ENCODE data around the gene LYAR. TPM values are rescaled to one million over a fixed set of nuclear protein-coding genes. Genes with fewer than 3 reads are reported as not detected.
"Not testable (repeated sequence)": the region's sequence is repeated elsewhere in the genome, so short reads cannot be mapped to it uniquely, and the experiment has no call there.

LYAR gene
- total RNA-seq, 1 donor from 2014 or later, result 13.5 TPM

- no peaks in the 10 kb centered on the region for H3K4me1 ChIP-seq (ENCODE audit: insufficient read depth, low read length)
- peaks cover 22% of the 10 kb centered on the region for H3K27me3 ChIP-seq (ENCODE audit: insufficient read depth, low read length)
- FAIRE-seq, result no peak
- no peak overlapping the region for H3K4me2 ChIP-seq (ENCODE audit: low read length)
- H3K27ac ChIP-seq (ENCODE audit: low read depth, low read length), result no peak overlapping the region
- H3K79me2 ChIP-seq (ENCODE audit: insufficient read depth, low read length), result no peaks in the 10 kb centered on the region
- Mint-ChIP-seq H3K9me3 (ENCODE audit: unreplicated experiment) (no peaks in the 10 kb centered on the region), H3K36me3 (ENCODE audit: low read depth, unreplicated experiment) (no peaks in the 10 kb centered on the region), H3K27me3 (ENCODE audit: low read depth, unreplicated experiment) (peaks cover 14% of the 10 kb centered on the region), H3K4me3 (ENCODE audit: unreplicated experiment) (no peak overlapping the region), H3K4me1 (ENCODE audit: low read depth, unreplicated experiment) (no peaks in the 10 kb centered on the region), H3K27ac (ENCODE audit: unreplicated experiment) (no peak overlapping the region)
- H3K36me3 ChIP-seq (ENCODE audit: insufficient read depth, low read length), result no peaks in the 10 kb centered on the region
- no peak overlapping the region for H2AFZ ChIP-seq (ENCODE audit: low read depth, low read length)
- no peak for TF ChIP-seq EZH2 (IDR thresholded peaks at IDR 0.05; ENCODE audit: insufficient read depth, low read length)
- TF ChIP-seq CTCF (IDR thresholded peaks at IDR 0.05; ENCODE audit: insufficient read depth, low read depth, low read length), result no peak
- no peaks in the 10 kb centered on the region for H4K20me1 ChIP-seq (ENCODE audit: insufficient read depth, low read length)
- no peak overlapping the region for H3K4me3 ChIP-seq (ENCODE audit: insufficient read depth, low read depth, low read length)
- no peaks in the 10 kb centered on the region for H3K9me3 ChIP-seq (ENCODE audit: insufficient read depth, low read depth, low read length)
- H3K9ac ChIP-seq (ENCODE audit: low read length), result no peak overlapping the region
- DNase-seq (ENCODE audit: low read depth), result no peak
Measured at GRCh38 chr4:4254666-4255065, 35.3 kb downstream of the LYAR start.

- Mint-ChIP-seq H3K4me1 (ENCODE audit: low read depth, unreplicated experiment) (peaks cover under 1% of the 10 kb centered on the region), H3K27ac (ENCODE audit: unreplicated experiment) (no peak overlapping the region), H3K9me3 (ENCODE audit: unreplicated experiment) (no peaks in the 10 kb centered on the region), H3K4me3 (ENCODE audit: unreplicated experiment) (no peak overlapping the region), H3K27me3 (ENCODE audit: low read depth, unreplicated experiment) (peaks cover 14% of the 10 kb centered on the region), H3K36me3 (ENCODE audit: low read depth, unreplicated experiment) (no peaks in the 10 kb centered on the region)
- Histone ChIP-seq H3K9ac (ENCODE audit: low read length) (no peak overlapping the region), H3K27ac (ENCODE audit: low read depth, low read length) (no peak overlapping the region), H2AFZ (ENCODE audit: low read depth, low read length) (no peak overlapping the region), H3K4me3 (ENCODE audit: insufficient read depth, low read depth, low read length) (no peak overlapping the region), H3K4me2 (ENCODE audit: low read length) (no peak overlapping the region), H3K27me3 (ENCODE audit: insufficient read depth, low read length) (peaks cover 20% of the 10 kb centered on the region), H3K79me2 (ENCODE audit: insufficient read depth, low read length) (no peaks in the 10 kb centered on the region), H3K9me3 (ENCODE audit: insufficient read depth, low read depth, low read length) (no peaks in the 10 kb centered on the region), H4K20me1 (ENCODE audit: insufficient read depth, low read length) (no peaks in the 10 kb centered on the region), H3K4me1 (ENCODE audit: insufficient read depth, low read length) (peaks cover under 1% of the 10 kb centered on the region), H3K36me3 (ENCODE audit: insufficient read depth, low read length) (no peaks in the 10 kb centered on the region)
- FAIRE-seq (no peak), DNase-seq (ENCODE audit: low read depth) (no peak)
- no peak for TF ChIP-seq EZH2 (IDR thresholded peaks at IDR 0.05; ENCODE audit: insufficient read depth, low read length)
- TF ChIP-seq CTCF (IDR thresholded peaks at IDR 0.05; ENCODE audit: insufficient read depth, low read depth, low read length), result no peak
Measured at GRCh38 chr4:4254199-4254598, 35.8 kb downstream of the LYAR start.

- peaks cover 7% of the 10 kb centered on the region for H3K4me1 Mint-ChIP-seq (ENCODE audit: low read depth, unreplicated experiment)
- no peak overlapping the region for H3K27ac ChIP-seq (ENCODE audit: low read depth, low read length)
- peaks cover 5% of the 10 kb centered on the region for H3K36me3 Mint-ChIP-seq (ENCODE audit: low read depth, unreplicated experiment)
- no peak overlapping the region for H3K4me2 ChIP-seq (ENCODE audit: low read length)
- H4K20me1 ChIP-seq (ENCODE audit: insufficient read depth, low read length), result no peaks in the 10 kb centered on the region
- no peak overlapping the region for H2AFZ ChIP-seq (ENCODE audit: low read depth, low read length)
- H3K4me1 ChIP-seq (ENCODE audit: insufficient read depth, low read length), result peaks cover 13% of the 10 kb centered on the region
- no peaks in the 10 kb centered on the region for H3K9me3 ChIP-seq (ENCODE audit: insufficient read depth, low read depth, low read length)
- H3K4me3 ChIP-seq (ENCODE audit: insufficient read depth, low read depth, low read length), result no peak overlapping the region
- peaks cover 5% of the 10 kb centered on the region for H3K27me3 Mint-ChIP-seq (ENCODE audit: low read depth, unreplicated experiment)
- H3K4me3 Mint-ChIP-seq (ENCODE audit: unreplicated experiment), result peak overlapping the region; percentile 54
- DNase-seq (ENCODE audit: low read depth) (no peak), FAIRE-seq (no peak)
- H3K36me3 ChIP-seq (ENCODE audit: insufficient read depth, low read length), result peaks cover 6% of the 10 kb centered on the region
- H3K79me2 ChIP-seq (ENCODE audit: insufficient read depth, low read length), result peaks cover 12% of the 10 kb centered on the region
- H3K27ac Mint-ChIP-seq (ENCODE audit: unreplicated experiment), result no peak overlapping the region
- no peak for TF ChIP-seq EZH2 (IDR thresholded peaks at IDR 0.05; ENCODE audit: insufficient read depth, low read length)
- no peak for TF ChIP-seq CTCF (IDR thresholded peaks at IDR 0.05; ENCODE audit: insufficient read depth, low read depth, low read length)
- H3K27me3 ChIP-seq (ENCODE audit: insufficient read depth, low read length), result peaks cover 6% of the 10 kb centered on the region
- H3K9ac ChIP-seq (ENCODE audit: low read length), result no peak overlapping the region
- no peaks in the 10 kb centered on the region for H3K9me3 Mint-ChIP-seq (ENCODE audit: unreplicated experiment)
Measured at GRCh38 chr4:4249866-4250265, 40.1 kb downstream of the LYAR start.

GRCh38 chr4:4249342-4249741 is 40.6 kb downstream of the LYAR start:
- H3K79me2 ChIP-seq (ENCODE audit: insufficient read depth, low read length), result peaks cover 12% of the 10 kb centered on the region
- peak overlapping the region; percentile 98 for H3K4me2 ChIP-seq (ENCODE audit: low read length)
- H3K4me1 Mint-ChIP-seq (ENCODE audit: low read depth, unreplicated experiment); H3K36me3 ChIP-seq (ENCODE audit: insufficient read depth, low read length); H3K27ac Mint-ChIP-seq (ENCODE audit: unreplicated experiment); H3K27me3 ChIP-seq (ENCODE audit: insufficient read depth, low read length); H3K9me3 ChIP-seq (ENCODE audit: insufficient read depth, low read depth, low read length); H3K9me3 Mint-ChIP-seq (ENCODE audit: unreplicated experiment); H3K9ac ChIP-seq (ENCODE audit: low read length); H3K4me3 ChIP-seq (ENCODE audit: insufficient read depth, low read depth, low read length); H4K20me1 ChIP-seq (ENCODE audit: insufficient read depth, low read length); H3K27ac ChIP-seq (ENCODE audit: low read depth, low read length); H3K36me3 Mint-ChIP-seq (ENCODE audit: low read depth, unreplicated experiment); DNase-seq (ENCODE audit: low read depth); H2AFZ ChIP-seq (ENCODE audit: low read depth, low read length); FAIRE-seq; H3K27me3 Mint-ChIP-seq (ENCODE audit: low read depth, unreplicated experiment): not testable (repeated sequence)
- H3K4me1 ChIP-seq (ENCODE audit: insufficient read depth, low read length), result peaks cover 13% of the 10 kb centered on the region
- peak overlapping the region; percentile 88 for H3K4me3 Mint-ChIP-seq (ENCODE audit: unreplicated experiment)

All from astrocyte (in vitro differentiated cells and primary cell).